Endothelial cell of umbilical vein (primary cell): ENCODE results near the gene PCBP4. TPM values are rescaled to one million over a fixed set of nuclear protein-coding genes. Genes with fewer than 3 reads are reported as not detected.

ENCODE experiments used
- BruUV-seq: library from RNA; stranded (reverse); fragments of 400-500 nt; replicated peaks from 2 replicates; lab custom pipeline; 2021; lab: Mats Ljungman, UMichigan
- CTCF ChIA-PET: fragments of 300-600, 350-600 bp; sonication (Branson Sonifier 250); formaldehyde crosslinking; loops from one replicate; lab custom pipeline; 2021; ENCODE audit warnings: antibody characterized with exemption, inconsistent platforms; lab: Charles Lee
- POLR2A ChIA-PET: fragments of 300-600, 350-600 bp; sonication (Branson Sonifier 250); formaldehyde crosslinking; loops from one replicate; lab custom pipeline; 2021; ENCODE audit warnings: antibody characterized with exemption, inconsistent platforms; lab: Charles Lee
- DNase-seq: peaks from one replicate; pipeline ENCODE4 v3.0.0-alpha.2; 2011; ENCODE audit warnings: low read depth, low spot score
- FAIRE-seq: peaks from 2 replicates; lab custom pipeline; 2011; peaks lifted over from hg19 to GRCh38; lab: Jason Lieb, UNC
- H2AFZ ChIP-seq: 2 replicates; pipeline ENCODE4 v1.6.0; 2012; ENCODE audit warnings: low read depth, low read length, control low read depth, inconsistent platforms
- H3K27ac ChIP-seq: 2 replicates; pipeline ENCODE4 v1.5.1; 2011; ENCODE audit warnings: low read depth, mild to moderate bottlenecking, control low read depth, low read length, moderate library complexity; ENCODE audit not compliant: insufficient read depth
- H3K27me3 ChIP-seq, 2 experiments: 2 replicates each; pipeline versions ENCODE4 v1.6.0 to v1.6.1; 2011; ENCODE audit warnings: low read length in 2 of 2, mixed read lengths in 1 of 2; ENCODE audit not compliant: control insufficient read depth in 2 of 2, insufficient read depth in 2 of 2
- H3K36me3 ChIP-seq, 2 experiments: 2 replicates in 1 of 2; 3 replicates in 1 of 2; pipeline ENCODE4 v1.5.1; 2011; ENCODE audit warnings: low read length in 2 of 2, mild to moderate bottlenecking in 1 of 2, moderate library complexity in 1 of 2; ENCODE audit not compliant: control insufficient read depth in 2 of 2, insufficient read depth in 2 of 2; ENCODE audit errors: extremely low read depth in 1 of 2
- H3K4me1 ChIP-seq: 3 replicates; pipeline ENCODE4 v1.5.1; 2011; ENCODE audit warnings: mild to moderate bottlenecking, low read length; ENCODE audit not compliant: control insufficient read depth, insufficient read depth; ENCODE audit errors: extremely low read depth
- H3K4me2 ChIP-seq: 2 replicates; pipeline ENCODE4 v1.6.1; 2011; ENCODE audit warnings: low read length, control low read depth, mixed read lengths; ENCODE audit not compliant: insufficient read depth
- H3K4me3 ChIP-seq, 3 experiments: fragments of 200-600 bp in 1 of 3; sonication (generic), shearing (Covaris generic) in 1 of 3; replicated peaks in 1 of 3; 2 replicates each; pipeline ENCODE4 v1.5.1; 2011 to 2016; ENCODE audit warnings: control low read depth in 3 of 3, low read length in 3 of 3, mild to moderate bottlenecking in 2 of 3, inconsistent platforms in 1 of 3, low read depth in 1 of 3, moderate library complexity in 1 of 3; ENCODE audit not compliant: insufficient read depth in 1 of 3
- H3K79me2 ChIP-seq: 2 replicates; pipeline ENCODE4 v1.6.0; 2012; ENCODE audit warnings: low read length, inconsistent platforms; ENCODE audit not compliant: control insufficient read depth, insufficient read depth
- H3K9ac ChIP-seq: replicated peaks from 2 replicates; pipeline ENCODE3; 2011; ENCODE audit warnings: low read length, control low read depth; ENCODE audit not compliant: insufficient read depth; ENCODE audit errors: extremely low read depth
- H3K9me1 ChIP-seq: replicated peaks from 3 replicates; pipeline ENCODE4 v1.6.0; 2011; ENCODE audit warnings: mild to moderate bottlenecking, low read length; ENCODE audit not compliant: control insufficient read depth, insufficient read depth; ENCODE audit errors: extremely low read depth
- H3K9me3 ChIP-seq: replicated peaks from 2 replicates; pipeline ENCODE4 v1.5.1; 2012; ENCODE audit warnings: low read length, inconsistent platforms; ENCODE audit not compliant: control insufficient read depth, insufficient read depth
- H4K20me1 ChIP-seq: replicated peaks from 2 replicates; pipeline ENCODE3; 2011; ENCODE audit warnings: mild to moderate bottlenecking, low read length; ENCODE audit not compliant: control insufficient read depth, insufficient read depth; ENCODE audit errors: extremely low read depth
- EZH2 ChIP-seq: IDR thresholded peaks from 2 replicates; pipeline ENCODE4 v1.6.1; 2012; ENCODE audit warnings: borderline replicate concordance, low read depth, mild to moderate bottlenecking, moderate library complexity, low read length, inconsistent platforms; ENCODE audit not compliant: severe bottlenecking
- FOS ChIP-seq: IDR thresholded peaks from 2 replicates; pipeline ENCODE4 v1.6.1; 2011; ENCODE audit warnings: mild to moderate bottlenecking, low read length, moderate library complexity, borderline replicate concordance; ENCODE audit not compliant: insufficient read depth
- GATA2 ChIP-seq: IDR thresholded peaks from 2 replicates; pipeline ENCODE4 v1.7.0; 2011; ENCODE audit warnings: low read depth, mild to moderate bottlenecking, moderate library complexity, mixed read lengths, low read length; ENCODE audit not compliant: insufficient read length, insufficient read depth
- JUN ChIP-seq: IDR thresholded peaks from 2 replicates; pipeline ENCODE4 v1.6.1; 2011; ENCODE audit warnings: borderline replicate concordance, low read depth; ENCODE audit not compliant: insufficient read length, insufficient read depth
- MYC ChIP-seq: IDR thresholded peaks from one replicate; pipeline ENCODE4 v1.6.1; 2011; ENCODE audit warnings: mild to moderate bottlenecking, low read depth, low read length
- POLR2A ChIP-seq: IDR thresholded peaks from 2 replicates; pipeline ENCODE4 v1.6.1; 2012; ENCODE audit warnings: low read depth, mild to moderate bottlenecking, control low read depth, low read length
- POLR2AphosphoS5 ChIP-seq: IDR thresholded peaks from 2 replicates; pipeline ENCODE4 v1.6.1; 2012; ENCODE audit warnings: low read depth, mild to moderate bottlenecking, control low read depth, low read length, moderate library complexity; ENCODE audit not compliant: insufficient read depth
- dilution Hi-C: fragments of 300-500 bp; cut with MboI; formaldehyde crosslinking; loops from one replicate; pipeline ENCODE4 v1.15.0; 2019; ENCODE audit warnings: low sequenced_read_pairs; ENCODE audit not compliant: extremely low pct_ligation_motif_present
- intact Hi-C: fragments of 100-400 bp; cut with micrococcal nuclease; formaldehyde crosslinking; loops from one replicate; pipeline ENCODE4 v1.10.0; 2022
- polyA plus RNA-seq, 4 experiments: library from polyadenylated mRNA; depleted of rRNA in 3 of 4; stranded (reverse) in 3 of 4; unstranded in 1 of 4; fragments of >200 nt; gene quantifications; 2 replicates each; pipeline versions ENCODE4 v1.2.1 to v1.2.3, GENCODE V29; 2011 to 2012; ENCODE audit warnings: missing spikeins in 1 of 4
- total RNA-seq: library from RNA; stranded (reverse); gene quantifications from 2 replicates; pipeline ENCODE4 v1.2.3, GENCODE V29; 2021
- TF ChIP-seq, protein P1 (sequence below): IDR thresholded peaks from 2 replicates; pipeline ENCODE4 v1.6.1; 2011; ENCODE audit not compliant: insufficient read depth, insufficient read length
- TF ChIP-seq, protein P2 (sequence below), 2 donors: IDR thresholded peaks; 1 replicate in 1 of 2; 2 replicates in 1 of 2; pipeline ENCODE4 v1.5.1; 2011; ENCODE audit warnings: low read length in 2 of 2, mild to moderate bottlenecking in 2 of 2, moderate library complexity in 2 of 2, control low read depth in 1 of 2, inconsistent platforms in 1 of 2, low read depth in 1 of 2; ENCODE audit not compliant: insufficient read depth in 1 of 2; ENCODE audit errors: extremely low read depth in 1 of 2

PCBP4 gene
- total and polyA plus RNA-seq, 2 donors (not counting 3 experiments of a cell fraction or from before 2014, with no cell fraction given), result 46.5 to 63.1 TPM

DNA sequence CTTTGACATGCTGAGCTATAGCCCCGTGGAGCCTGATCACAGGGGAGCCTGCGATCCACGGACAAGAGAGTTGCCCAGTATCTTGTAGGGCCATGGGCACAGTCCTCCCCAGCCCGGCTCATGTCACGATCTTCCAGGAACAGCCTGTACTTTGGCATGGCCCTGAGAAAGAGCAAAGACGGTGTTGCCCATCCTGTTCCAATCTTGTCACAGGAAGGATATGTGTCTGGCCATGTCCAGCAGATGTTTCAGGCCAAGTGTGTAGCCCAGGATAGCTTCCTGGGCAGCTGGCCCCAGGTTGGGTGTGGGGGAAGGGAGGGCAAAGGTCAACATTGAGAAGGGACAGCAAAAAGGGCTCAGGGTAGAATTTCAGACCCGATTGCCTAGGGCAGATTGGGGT, 45.4 kb upstream of the PCBP4 start:
- H3K27me3 ChIP-seq, result no peaks in the 10 kb centered on the region
- peak overlapping the region; percentile 14 for H2AFZ ChIP-seq
- peak; percentile 21 for FAIRE-seq
- H3K27ac ChIP-seq, result no peak overlapping the region
- intact Hi-C loops, result loop anchor here (2.0 kb wide), 1 partner anchor 40 kb away; no protein-coding TSS in a partner anchor
- H3K36me3 ChIP-seq, result no peaks in the 10 kb centered on the region
- H3K4me3 ChIP-seq, result no peak overlapping the region
- H3K79me2 ChIP-seq, result no peaks in the 10 kb centered on the region
- peaks cover 11% of the 10 kb centered on the region for H3K4me1 ChIP-seq
- no TSS peak for BruUV-seq
- ChIA-PET CTCF (interaction anchor here (0.8 to 5.8 kb wide), 6 partner anchors 8 to 105 kb away, joined by 3 to 59 read pairs (median 5); partner anchors contain the start of gene DUSP7), POLR2A (interaction anchor here (0.8 to 1.2 kb wide), 3 partner anchors 34 to 44 kb away, joined by 3 to 4 read pairs (median 3); partner anchors contain the start of gene DUSP7)
- no peak overlapping the region for H3K9ac ChIP-seq
- no peak overlapping the region for H3K4me2 ChIP-seq
- H3K9me3 ChIP-seq, result no peaks in the 10 kb centered on the region
- no peak for DNase-seq
- H4K20me1 ChIP-seq, result no peaks in the 10 kb centered on the region
- no peaks in the 10 kb centered on the region for H3K9me1 ChIP-seq
- TF ChIP-seq JUN (no peak), EZH2 (no peak), GATA2 (no peak), POLR2A (no peak), POLR2AphosphoS5 (no peak), FOS (no peak), MYC (no peak)
- TF ChIP-seq, protein P1, sequence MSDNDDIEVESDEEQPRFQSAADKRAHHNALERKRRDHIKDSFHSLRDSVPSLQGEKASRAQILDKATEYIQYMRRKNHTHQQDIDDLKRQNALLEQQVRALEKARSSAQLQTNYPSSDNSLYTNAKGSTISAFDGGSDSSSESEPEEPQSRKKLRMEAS, result no peak
- TF ChIP-seq, protein P2, sequence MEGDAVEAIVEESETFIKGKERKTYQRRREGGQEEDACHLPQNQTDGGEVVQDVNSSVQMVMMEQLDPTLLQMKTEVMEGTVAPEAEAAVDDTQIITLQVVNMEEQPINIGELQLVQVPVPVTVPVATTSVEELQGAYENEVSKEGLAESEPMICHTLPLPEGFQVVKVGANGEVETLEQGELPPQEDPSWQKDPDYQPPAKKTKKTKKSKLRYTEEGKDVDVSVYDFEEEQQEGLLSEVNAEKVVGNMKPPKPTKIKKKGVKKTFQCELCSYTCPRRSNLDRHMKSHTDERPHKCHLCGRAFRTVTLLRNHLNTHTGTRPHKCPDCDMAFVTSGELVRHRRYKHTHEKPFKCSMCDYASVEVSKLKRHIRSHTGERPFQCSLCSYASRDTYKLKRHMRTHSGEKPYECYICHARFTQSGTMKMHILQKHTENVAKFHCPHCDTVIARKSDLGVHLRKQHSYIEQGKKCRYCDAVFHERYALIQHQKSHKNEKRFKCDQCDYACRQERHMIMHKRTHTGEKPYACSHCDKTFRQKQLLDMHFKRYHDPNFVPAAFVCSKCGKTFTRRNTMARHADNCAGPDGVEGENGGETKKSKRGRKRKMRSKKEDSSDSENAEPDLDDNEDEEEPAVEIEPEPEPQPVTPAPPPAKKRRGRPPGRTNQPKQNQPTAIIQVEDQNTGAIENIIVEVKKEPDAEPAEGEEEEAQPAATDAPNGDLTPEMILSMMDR (IDR thresholded peaks at IDR 0.05; ENCODE audit: extremely low read depth in 1 of 2, insufficient read depth in 1 of 2, low read depth in 1 of 2, low read length in 2 of 2), result no peak
- dilution Hi-C loops, result no loop called here
